H9 (cell line): Measurements from ENCODE around the gene ADGRD1. TPM values are rescaled to one million over a fixed set of nuclear protein-coding genes. Genes with fewer than 3 reads are reported as not detected.

ENCODE experiments used
- DNase-seq: peaks from one replicate; pipeline ENCODE4 v3.0.0-alpha.2; 2017
- H2AFZ ChIP-seq: one replicate; pipeline ENCODE4 v1.6.1; 2013; ENCODE audit warnings: mild to moderate bottlenecking, low read length, control low read depth, moderate library complexity
- H2AK5ac ChIP-seq: 2 replicates; pipeline ENCODE4 v1.6.1; 2013; ENCODE audit warnings: low read length, control low read depth, mixed read lengths; ENCODE audit not compliant: insufficient read length
- H2BK120ac ChIP-seq: one replicate; pipeline ENCODE4 v1.6.1; 2013; ENCODE audit warnings: low read depth, mild to moderate bottlenecking, low read length, control low read depth, inconsistent platforms; ENCODE audit not compliant: poor library complexity, severe bottlenecking
- H2BK12ac ChIP-seq: 2 replicates; pipeline ENCODE4 v1.6.1; 2013; ENCODE audit warnings: low read length, control low read depth, mixed read lengths, low read depth; ENCODE audit not compliant: insufficient read length
- H2BK15ac ChIP-seq: 2 replicates; pipeline ENCODE4 v1.6.1; 2013; ENCODE audit warnings: low read depth, low read length, control low read depth
- H2BK20ac ChIP-seq: one replicate; pipeline ENCODE4 v1.6.1; 2013; ENCODE audit warnings: low read depth, mild to moderate bottlenecking, low read length, control low read depth, inconsistent platforms; ENCODE audit not compliant: poor library complexity, severe bottlenecking
- H2BK5ac ChIP-seq: 2 replicates; pipeline ENCODE4 v1.6.1; 2013; ENCODE audit warnings: low read length, control low read depth, mixed read lengths; ENCODE audit not compliant: insufficient read length
- H3K14ac ChIP-seq: 2 replicates; pipeline ENCODE4 v1.6.1; 2013; ENCODE audit warnings: low read length, control low read depth; ENCODE audit not compliant: insufficient read depth
- H3K18ac ChIP-seq: 2 replicates; pipeline ENCODE4 v1.6.1; 2013; ENCODE audit warnings: low read depth, mild to moderate bottlenecking, mixed read lengths, low read length, control low read depth; ENCODE audit not compliant: insufficient read length
- H3K23ac ChIP-seq: 2 replicates; pipeline ENCODE4 v1.6.1; 2013; ENCODE audit warnings: low read length, control low read depth, mixed read lengths, low read depth; ENCODE audit not compliant: insufficient read length
- H3K23me2 ChIP-seq: 2 replicates; pipeline ENCODE4 v1.6.1; 2013; ENCODE audit warnings: low read depth, mild to moderate bottlenecking, mixed read lengths, low read length, control low read depth; ENCODE audit not compliant: insufficient read length, poor library complexity, severe bottlenecking
- H3K27ac ChIP-seq: 2 replicates; pipeline ENCODE4 v1.5.1; 2013; ENCODE audit warnings: low read length, control low read depth, mixed read lengths, low read depth; ENCODE audit not compliant: insufficient read length
- H3K27me3 ChIP-seq: 2 replicates; pipeline ENCODE4 v1.6.1; 2013; ENCODE audit warnings: low read length, control low read depth, inconsistent platforms; ENCODE audit not compliant: insufficient read depth
- H3K4ac ChIP-seq: 2 replicates; pipeline ENCODE4 v1.6.1; 2013; ENCODE audit warnings: low read depth, mild to moderate bottlenecking, control low read depth, inconsistent platforms, low read length, moderate library complexity
- H3K4me1 ChIP-seq: 2 replicates; pipeline ENCODE4 v1.6.1; 2013; ENCODE audit warnings: low read length, control low read depth, inconsistent platforms; ENCODE audit not compliant: insufficient read depth
- H3K4me2 ChIP-seq: 2 replicates; pipeline ENCODE4 v1.6.1; 2013; ENCODE audit warnings: low read length, control low read depth, mixed read lengths; ENCODE audit not compliant: insufficient read length, insufficient read depth
- H3K56ac ChIP-seq: 2 replicates; pipeline ENCODE4 v1.6.1; 2013; ENCODE audit warnings: low read depth, mild to moderate bottlenecking, mixed read lengths, low read length, control low read depth; ENCODE audit not compliant: insufficient read length
- H3K79me1 ChIP-seq: 2 replicates; pipeline ENCODE4 v1.6.1; 2013; ENCODE audit warnings: low read depth, mild to moderate bottlenecking, moderate library complexity, low read length, control low read depth, inconsistent platforms; ENCODE audit not compliant: insufficient read depth, poor library complexity, severe bottlenecking
- H3K79me2 ChIP-seq: 2 replicates; pipeline ENCODE4 v1.6.1; 2013; ENCODE audit warnings: low read length, control low read depth, inconsistent platforms; ENCODE audit not compliant: insufficient read depth
- H3K9ac ChIP-seq: 2 replicates; pipeline ENCODE4 v1.6.1; 2013; ENCODE audit warnings: low read length, control low read depth, mixed read lengths; ENCODE audit not compliant: insufficient read length; ENCODE audit errors: extremely low read depth
- H3K9me3 ChIP-seq: one replicate; pipeline ENCODE4 v1.6.1; 2013; ENCODE audit warnings: low read depth, low read length, inconsistent platforms; ENCODE audit not compliant: control insufficient read depth
- H3T11ph ChIP-seq: one replicate; pipeline ENCODE4 v1.6.1; 2013; ENCODE audit warnings: mild to moderate bottlenecking, low read length, control low read depth, inconsistent platforms
- H4K20me1 ChIP-seq: one replicate; pipeline ENCODE4 v1.6.1; 2013; ENCODE audit not compliant: control insufficient read depth, insufficient read length, insufficient read depth
- H4K5ac ChIP-seq: 2 replicates; pipeline ENCODE4 v1.6.1; 2013; ENCODE audit warnings: low read depth, mild to moderate bottlenecking, mixed read lengths, low read length, control low read depth; ENCODE audit not compliant: insufficient read length
- H4K8ac ChIP-seq: replicated peaks from 2 replicates; pipeline ENCODE4 v1.6.1; 2013; ENCODE audit warnings: low read length, control low read depth, mixed read lengths, low read depth; ENCODE audit not compliant: insufficient read length
- H4K91ac ChIP-seq: 2 replicates; pipeline ENCODE4 v1.6.1; 2013; ENCODE audit warnings: low read depth, mild to moderate bottlenecking, moderate library complexity, mixed read lengths, low read length, control low read depth; ENCODE audit not compliant: insufficient read length
- H3K27ac Mint-ChIP-seq, 3 experiments: 2 replicates in 2 of 3; 3 replicates in 1 of 3; pipeline ENCODE4 v1.8.0; 2020 to 2021; ENCODE audit warnings: mixed read lengths in 3 of 3, mild to moderate bottlenecking in 1 of 3, moderate library complexity in 1 of 3
- H3K27me3 Mint-ChIP-seq: 2 replicates; pipeline ENCODE4 v1.8.0; 2021; ENCODE audit warnings: low read depth, mild to moderate bottlenecking, moderate library complexity, mixed read lengths
- H3K36me3 Mint-ChIP-seq, 3 experiments: 2 replicates in 2 of 3; 3 replicates in 1 of 3; pipeline ENCODE4 v1.8.0; 2020 to 2021; ENCODE audit warnings: low read depth in 3 of 3, mixed read lengths in 3 of 3; ENCODE audit not compliant: insufficient read depth in 1 of 3
- H3K4me1 Mint-ChIP-seq, 2 experiments: 2 replicates each; pipeline ENCODE4 v1.8.0; 2020; ENCODE audit warnings: mixed read lengths in 2 of 2
- H3K4me3 Mint-ChIP-seq, 2 experiments: 2 replicates in 1 of 2; 3 replicates in 1 of 2; pipeline ENCODE4 v1.8.0; 2020 to 2021; ENCODE audit warnings: mild to moderate bottlenecking in 2 of 2, mixed read lengths in 2 of 2, moderate library complexity in 1 of 2
- H3K9me3 Mint-ChIP-seq, 2 experiments: 2 replicates in 1 of 2; 3 replicates in 1 of 2; pipeline ENCODE4 v1.8.0; 2020; ENCODE audit warnings: mild to moderate bottlenecking in 2 of 2, mixed read lengths in 2 of 2, moderate library complexity in 1 of 2
- WGBS: extraction: QIAGEN DNeasy Blood & Tissue Kit; methylation state at CpG from one replicate; pipeline ENCODE4 v1.1.7; 2013; ENCODE audit warnings: missing lambda C conversion rate, low lambda C conversion rate, mixed read lengths; ENCODE audit not compliant: insufficient read length; ENCODE audit errors: extremely low coverage; 5-methylcytosine and 5-hydroxymethylcytosine counted together
- total RNA-seq: library from RNA; stranded (reverse); gene quantifications from 2 replicates; pipeline ENCODE4 v1.2.1, GENCODE V29; 2021
- TF ChIP-seq, protein P1 (sequence below): fragments of 200-600 bp; sonication (generic); conservative IDR thresholded peaks from 3 replicates; pipeline ENCODE4 v1.8.0; 2021; ENCODE audit warnings: antibody characterized with exemption, mild to moderate bottlenecking

ADGRD1 gene
- total RNA-seq, 1 experiment from 2014 or later, result 0.52 TPM

DNA sequence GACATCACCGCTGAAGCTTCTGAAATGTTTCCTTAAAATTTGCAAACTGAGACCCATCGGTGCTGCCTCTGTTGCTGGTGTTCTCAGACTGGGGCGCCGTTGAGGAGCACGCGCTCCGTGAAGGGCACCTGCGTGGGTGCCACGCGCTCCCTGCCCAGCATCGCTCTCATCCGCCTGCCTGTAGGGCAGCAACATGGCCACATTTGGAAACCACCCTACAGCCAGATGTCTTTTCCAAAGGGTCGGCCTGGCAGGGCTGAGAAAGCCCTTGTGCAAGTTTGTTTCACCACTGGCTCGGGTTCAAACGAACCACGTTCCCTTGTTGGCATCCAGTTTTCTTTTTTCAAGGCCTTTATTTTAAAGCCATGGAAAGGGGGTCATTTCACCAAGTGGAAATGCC, 13.9 kb downstream of the ADGRD1 start:
- H3K4me1 Mint-ChIP-seq, result no peaks in the 10 kb centered on the region
- H2BK20ac ChIP-seq, result no peak overlapping the region
- no peak overlapping the region for H2BK120ac ChIP-seq
- no peaks in the 10 kb centered on the region for H3K9me3 ChIP-seq
- no peak overlapping the region for H3T11ph ChIP-seq
- H3K27ac Mint-ChIP-seq, result no peak overlapping the region
- H2AFZ ChIP-seq, result no peak overlapping the region
- no peak overlapping the region for H3K18ac ChIP-seq
- TF ChIP-seq, protein P1, sequence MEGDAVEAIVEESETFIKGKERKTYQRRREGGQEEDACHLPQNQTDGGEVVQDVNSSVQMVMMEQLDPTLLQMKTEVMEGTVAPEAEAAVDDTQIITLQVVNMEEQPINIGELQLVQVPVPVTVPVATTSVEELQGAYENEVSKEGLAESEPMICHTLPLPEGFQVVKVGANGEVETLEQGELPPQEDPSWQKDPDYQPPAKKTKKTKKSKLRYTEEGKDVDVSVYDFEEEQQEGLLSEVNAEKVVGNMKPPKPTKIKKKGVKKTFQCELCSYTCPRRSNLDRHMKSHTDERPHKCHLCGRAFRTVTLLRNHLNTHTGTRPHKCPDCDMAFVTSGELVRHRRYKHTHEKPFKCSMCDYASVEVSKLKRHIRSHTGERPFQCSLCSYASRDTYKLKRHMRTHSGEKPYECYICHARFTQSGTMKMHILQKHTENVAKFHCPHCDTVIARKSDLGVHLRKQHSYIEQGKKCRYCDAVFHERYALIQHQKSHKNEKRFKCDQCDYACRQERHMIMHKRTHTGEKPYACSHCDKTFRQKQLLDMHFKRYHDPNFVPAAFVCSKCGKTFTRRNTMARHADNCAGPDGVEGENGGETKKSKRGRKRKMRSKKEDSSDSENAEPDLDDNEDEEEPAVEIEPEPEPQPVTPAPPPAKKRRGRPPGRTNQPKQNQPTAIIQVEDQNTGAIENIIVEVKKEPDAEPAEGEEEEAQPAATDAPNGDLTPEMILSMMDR, result no peak
- no peak overlapping the region for H3K4ac ChIP-seq
- H3K23ac ChIP-seq, result no peak overlapping the region
- H2BK15ac ChIP-seq, result no peak overlapping the region
- H2BK12ac ChIP-seq, result no peak overlapping the region
- no peaks in the 10 kb centered on the region for H4K20me1 ChIP-seq
- H3K79me1 ChIP-seq, result no peaks in the 10 kb centered on the region
- no peak overlapping the region for H4K91ac ChIP-seq
- H3K36me3 Mint-ChIP-seq, result no peaks in the 10 kb centered on the region
- no peak overlapping the region for H2AK5ac ChIP-seq
- no peaks in the 10 kb centered on the region for H3K9me3 Mint-ChIP-seq
- no peak overlapping the region for H4K8ac ChIP-seq
- H3K14ac ChIP-seq, result no peak overlapping the region
- no peaks in the 10 kb centered on the region; the same call in 1 of the 2 replicates for H3K27me3 Mint-ChIP-seq
- no peaks in the 10 kb centered on the region for H3K27me3 ChIP-seq
- H3K4me1 ChIP-seq, result no peaks in the 10 kb centered on the region
- H3K23me2 ChIP-seq, result no peaks in the 10 kb centered on the region
- DNase-seq, result peak; percentile 12
- no peaks in the 10 kb centered on the region for H3K79me2 ChIP-seq
- H2BK5ac ChIP-seq, result no peak overlapping the region
- H3K4me3 Mint-ChIP-seq, result no peak overlapping the region
- no peak overlapping the region for H3K27ac ChIP-seq
- no CpG with 5 or more reads among the region's 16 CpGs for WGBS
- H3K9ac ChIP-seq, result no peak overlapping the region
- H3K4me2 ChIP-seq, result no peak overlapping the region
- no peak overlapping the region for H4K5ac ChIP-seq
- H3K56ac ChIP-seq, result no peak overlapping the region
